ENCODE data around the gene LIG1.
"Not testable (repeated sequence)": the region's sequence is repeated elsewhere in the genome, so short reads cannot be mapped to it uniquely, and the experiment has no call there.

Gene LIG1

GRCh38 chr19:48085076-48085475 lies 85.1 kb downstream of the LIG1 start:
- FAIRE-seq: no peak

GRCh38 chr19:48081106-48081505 lies 89.0 kb downstream of the LIG1 start:
- TF ChIP-seq CTCF (IDR thresholded peaks at IDR 0.05; ENCODE audit: insufficient read depth, missing control alignments): no peak
- DNase-seq (ENCODE audit: insufficient read length, low spot score) (no peak), FAIRE-seq (no peak)

More at GRCh38 chr19:48085076-48085475, 85.1 kb downstream of the LIG1 start:
- no peak for DNase-seq (ENCODE audit: insufficient read length, low spot score)
- no peak for TF ChIP-seq CTCF (IDR thresholded peaks at IDR 0.05; ENCODE audit: insufficient read depth, missing control alignments)

- not testable (repeated sequence) for FAIRE-seq
These were observed 99.9 kb downstream of the LIG1 start for GRCh38 chr19:48070177-48070769.

GRCh38 chr19:48069435-48069834 lies 100.7 kb downstream of the LIG1 start:
- FAIRE-seq (no peak), DNase-seq (ENCODE audit: insufficient read length, low spot score) (no peak)
- TF ChIP-seq CTCF (IDR thresholded peaks at IDR 0.05; ENCODE audit: insufficient read depth, missing control alignments): no peak

More at GRCh38 chr19:48070177-48070769, 99.9 kb downstream of the LIG1 start:
- DNase-seq (ENCODE audit: insufficient read length, low spot score): not testable (repeated sequence)
